HG02885 (cell line): ENCODE data around the gene BPIFB3.
"Not testable (repeated sequence)": the region's sequence is repeated elsewhere in the genome, so short reads cannot be mapped to it uniquely, and the experiment has no call there.

ENCODE experiments used
- ATAC-seq: cut with Tn5 transposase; IDR thresholded peaks from one replicate; pipeline ENCODE4 v1.9.1; 2021; ENCODE audit warnings: mild to moderate bottlenecking; ENCODE audit not compliant: unreplicated experiment, poor library complexity

Gene BPIFB3

DNA sequence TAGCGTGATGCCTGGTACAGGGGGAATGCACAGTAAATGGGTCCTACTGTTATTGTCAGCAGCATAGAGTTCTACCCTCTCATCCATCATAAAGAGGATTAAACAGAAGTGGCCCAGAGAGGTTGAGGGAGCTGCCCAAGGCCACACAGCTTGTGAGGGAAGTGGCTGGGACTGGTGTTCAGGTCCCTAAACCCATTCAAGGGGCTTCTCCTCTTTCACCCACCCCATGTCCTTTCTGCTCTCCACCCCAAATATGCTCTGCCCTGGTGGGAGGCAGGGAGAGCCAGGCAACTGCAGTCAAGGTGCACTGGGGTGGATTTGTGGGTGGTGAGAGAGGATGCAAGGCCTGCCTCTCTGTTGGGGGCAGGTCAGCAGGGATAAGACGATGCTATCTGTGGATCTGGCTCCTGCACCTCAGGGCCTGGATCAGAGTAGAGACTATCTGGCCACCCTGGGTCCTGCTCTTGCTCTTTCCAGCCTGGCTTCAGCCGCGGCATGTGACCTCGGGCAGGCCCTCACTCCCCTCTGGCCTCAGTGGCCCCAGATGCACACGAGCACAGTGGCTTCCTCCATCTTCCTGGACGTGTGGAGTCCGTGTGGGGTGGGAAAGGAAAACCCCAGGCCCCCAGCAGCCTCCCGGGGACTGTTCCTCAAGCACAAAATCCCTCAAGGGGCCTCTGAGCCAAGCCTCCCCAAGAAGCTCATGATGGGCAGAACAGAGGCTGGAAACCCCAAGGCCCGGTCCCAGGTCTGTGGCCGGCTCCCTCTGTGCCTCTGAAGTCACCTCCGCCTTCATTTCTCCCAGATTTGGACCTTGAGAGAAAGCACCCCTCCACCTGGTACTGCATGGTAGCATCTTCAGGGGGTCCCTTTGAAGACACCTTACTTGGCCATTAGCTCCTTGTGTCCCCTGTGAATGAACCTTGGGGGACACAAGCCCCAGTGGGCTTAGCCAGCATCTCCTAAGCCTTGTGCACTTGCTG, 25.6 kb upstream of the BPIFB3 start:
- no peak for ATAC-seq

DNA sequence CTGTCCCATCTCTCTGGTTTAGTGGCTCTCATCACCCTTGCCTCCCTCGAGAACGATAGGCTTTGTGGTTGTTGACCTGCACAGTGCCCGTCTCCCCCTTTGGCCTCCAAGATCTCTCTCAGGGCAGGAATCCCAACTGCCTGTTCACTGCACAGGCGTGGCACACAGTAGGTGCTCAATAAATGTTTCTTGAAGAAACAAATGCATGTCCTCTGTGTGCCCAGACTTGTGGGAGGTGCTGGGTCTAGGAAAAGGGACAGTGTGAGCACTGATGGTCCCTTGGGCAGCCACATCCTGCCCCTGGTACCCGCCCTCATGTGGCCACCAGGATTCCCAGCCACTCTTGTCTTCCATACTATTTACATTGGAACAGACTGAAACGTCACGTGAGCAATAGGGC, 24.8 kb upstream of the BPIFB3 start:
- no peak for ATAC-seq

DNA sequence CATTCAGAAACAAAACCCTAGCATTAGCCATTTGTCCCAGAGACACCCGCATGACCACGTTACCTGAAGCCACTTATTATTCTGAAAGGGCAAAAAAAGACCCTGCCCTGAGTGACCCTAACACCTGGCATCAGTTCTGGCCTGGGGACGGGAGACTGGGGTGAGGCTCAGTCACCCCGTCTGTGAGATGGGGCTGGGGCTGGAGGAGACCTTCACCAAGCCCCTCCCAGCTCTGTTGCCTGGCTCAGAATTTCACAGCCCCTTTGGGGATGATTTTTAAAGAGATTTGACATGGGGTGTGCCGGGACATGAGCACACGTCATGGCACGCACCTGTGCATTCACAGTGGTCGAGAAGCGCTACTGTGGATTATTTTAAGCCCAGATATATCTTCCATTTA, 23.6 kb upstream of the BPIFB3 start:
- no peak for ATAC-seq

DNA sequence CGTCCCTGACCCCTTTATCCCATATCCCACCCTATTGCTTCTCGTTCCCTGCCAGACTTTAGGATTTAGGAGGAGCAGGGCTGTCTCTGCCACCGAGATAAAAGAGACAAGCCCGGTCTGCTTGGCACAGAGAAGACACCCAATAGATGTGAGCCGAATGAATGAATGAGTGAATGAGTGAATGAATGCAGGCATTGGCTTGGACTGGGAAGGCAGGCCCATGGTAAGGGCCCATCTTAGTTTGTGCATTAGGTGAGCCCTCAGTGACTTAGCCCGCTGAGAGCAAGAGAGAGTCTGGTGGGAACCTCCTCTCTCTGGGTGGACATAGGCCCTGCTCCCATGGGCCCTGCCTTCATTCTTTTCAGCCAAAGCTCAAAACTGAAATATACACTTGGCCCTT, 23.1 kb upstream of the BPIFB3 start:
- ATAC-seq, result no peak

DNA sequence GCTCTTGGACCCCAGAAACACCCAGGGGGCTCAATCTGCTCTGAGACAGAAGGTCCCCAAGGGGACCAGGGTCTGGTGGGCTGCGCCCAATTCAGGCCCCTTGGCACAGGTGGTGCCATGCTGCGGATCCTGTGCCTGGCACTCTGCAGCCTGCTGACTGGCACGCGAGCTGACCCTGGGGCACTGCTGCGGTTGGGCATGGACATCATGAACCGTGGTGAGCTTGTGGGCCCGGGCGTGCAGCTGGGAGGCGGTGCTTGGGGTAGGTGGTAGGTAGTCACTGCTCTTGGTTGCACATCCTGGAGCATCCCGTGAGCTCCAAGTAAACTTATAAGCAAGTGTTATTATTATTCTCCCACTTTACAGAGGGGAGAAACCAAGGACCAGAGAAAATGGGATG, 22.2 kb upstream of the BPIFB3 start, which contains the start of gene BPIFB6:
Gene BPIFB6 (plus strand): TSS at position 118 of the 400 bp plus-strand sequence. CDS start 0 bp downstream, at position 118.
- ATAC-seq, result no peak

DNA sequence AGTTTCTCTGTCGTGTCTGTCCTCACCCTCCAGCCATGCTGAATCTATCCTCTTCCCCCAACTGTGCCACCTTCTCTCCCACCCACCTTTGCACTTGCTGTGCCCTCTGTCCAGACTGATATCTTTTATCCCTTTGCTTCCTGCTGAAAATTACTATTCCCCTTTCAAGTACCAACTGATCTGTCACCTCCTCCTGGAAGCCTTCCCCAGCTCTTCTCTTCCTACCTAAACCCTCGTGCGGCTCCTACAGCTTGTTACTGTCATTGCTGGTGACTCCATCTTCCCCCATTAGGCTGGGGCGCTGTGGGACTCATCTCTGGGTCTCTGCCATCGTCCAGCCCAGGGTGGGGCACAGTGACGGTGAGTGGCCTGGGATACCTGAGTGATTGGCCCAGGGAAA, 21.1 kb upstream of the BPIFB3 start:
- ATAC-seq, result no peak

DNA sequence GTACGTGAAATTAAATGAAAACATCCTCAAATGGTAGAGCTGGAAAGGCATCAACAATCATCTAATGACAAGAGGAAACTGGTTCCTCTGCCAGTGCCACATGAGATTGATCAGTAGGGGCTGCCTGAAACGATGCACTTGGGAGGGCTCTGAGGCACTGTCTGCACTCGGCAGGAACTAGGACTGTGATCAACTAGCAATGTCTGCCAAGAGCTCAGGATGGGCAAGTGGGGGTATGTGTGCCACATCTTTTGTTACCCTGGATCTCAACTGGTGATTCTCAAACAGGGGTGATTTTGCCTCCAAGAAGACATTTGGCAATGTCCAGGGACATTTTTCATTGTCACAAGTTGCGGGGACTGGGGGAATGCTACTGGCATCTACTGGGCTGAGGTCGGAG, 20.3 kb upstream of the BPIFB3 start:
- no peak for ATAC-seq

DNA sequence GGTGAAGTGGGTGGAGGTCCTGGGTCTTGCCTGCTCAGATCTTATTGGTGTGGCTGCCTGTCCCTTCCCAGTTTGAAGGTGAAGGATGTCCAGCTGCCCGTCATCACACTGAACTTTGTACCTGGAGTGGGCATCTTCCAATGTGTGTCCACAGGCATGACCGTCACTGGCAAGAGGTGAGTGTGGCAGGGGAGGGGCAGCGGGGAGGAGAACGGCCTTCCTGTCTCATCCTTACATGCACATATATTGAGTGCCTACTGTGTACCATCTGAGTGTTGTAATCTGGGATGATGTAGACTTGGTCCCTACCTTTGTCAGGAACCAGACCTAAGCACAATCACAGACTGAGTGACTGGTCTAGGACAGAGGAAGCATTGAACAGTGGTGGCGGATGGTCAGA, 19.6 kb upstream of the BPIFB3 start:
- ATAC-seq, result no peak

DNA sequence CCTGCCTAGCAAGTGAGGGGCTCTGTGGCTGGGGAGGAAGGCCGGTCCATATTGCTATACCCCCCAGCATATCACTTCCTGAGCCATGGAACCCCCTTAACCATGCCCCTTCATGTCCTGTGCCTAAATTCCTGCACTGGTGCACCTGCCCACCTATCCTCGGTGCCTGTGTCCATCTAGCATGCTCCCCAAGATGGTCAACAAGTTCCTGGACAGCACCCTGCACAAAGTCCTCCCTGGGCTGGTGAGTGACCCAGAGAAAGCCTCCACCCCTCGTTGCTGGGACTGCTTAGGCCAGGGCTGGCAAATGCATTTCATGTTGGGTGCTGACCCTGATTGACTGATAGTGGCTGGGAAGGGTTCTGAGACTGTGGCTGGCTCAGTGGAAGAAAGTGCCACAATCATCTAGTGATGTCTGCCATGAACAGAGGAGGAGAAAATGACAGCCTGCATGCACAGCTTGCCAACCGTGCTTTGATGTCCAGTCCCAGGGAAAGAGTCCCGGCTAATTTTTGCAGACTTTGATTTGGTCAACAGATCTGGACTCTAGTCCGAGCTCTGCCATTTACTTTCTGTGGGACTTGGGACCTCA, 18.7 kb upstream of the BPIFB3 start:
- no peak for ATAC-seq

DNA sequence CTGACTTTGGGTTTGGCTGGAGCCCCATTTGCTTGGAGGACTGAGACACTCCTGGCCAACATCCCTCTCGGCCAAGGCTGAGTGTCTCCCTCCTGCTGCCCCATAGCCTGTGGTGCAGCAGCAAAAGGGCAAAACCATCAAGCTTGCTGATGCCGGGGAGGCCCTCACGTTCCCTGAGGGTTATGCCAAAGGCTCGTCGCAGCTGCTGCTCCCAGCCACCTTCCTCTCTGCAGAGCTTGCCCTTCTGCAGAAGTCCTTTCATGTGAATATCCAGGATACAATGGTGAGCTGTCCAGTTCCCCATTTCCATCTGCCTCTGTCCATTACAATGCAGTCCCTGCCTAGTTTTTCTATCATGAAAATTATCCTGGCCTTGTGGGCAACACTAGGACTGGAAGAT, 16.2 kb upstream of the BPIFB3 start:
- ATAC-seq, result no peak

DNA sequence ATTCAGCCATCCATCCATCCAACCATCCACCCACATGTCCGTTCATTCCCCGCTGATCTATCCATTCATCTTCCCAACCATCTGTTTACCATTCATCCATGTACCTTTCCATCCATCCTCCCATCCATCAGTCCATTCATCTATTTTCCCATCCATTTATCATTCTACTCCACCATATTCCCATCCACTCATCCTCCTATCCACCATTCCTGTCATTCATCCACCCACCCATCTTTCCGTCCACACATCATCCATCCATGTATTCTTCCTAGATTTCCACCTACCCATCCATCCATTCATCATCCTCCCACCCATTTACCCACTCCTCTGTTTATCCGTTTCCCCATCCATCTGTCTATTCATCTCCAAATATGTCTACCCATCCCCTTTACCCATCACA, 15.5 kb upstream of the BPIFB3 start:
- no peak for ATAC-seq

DNA sequence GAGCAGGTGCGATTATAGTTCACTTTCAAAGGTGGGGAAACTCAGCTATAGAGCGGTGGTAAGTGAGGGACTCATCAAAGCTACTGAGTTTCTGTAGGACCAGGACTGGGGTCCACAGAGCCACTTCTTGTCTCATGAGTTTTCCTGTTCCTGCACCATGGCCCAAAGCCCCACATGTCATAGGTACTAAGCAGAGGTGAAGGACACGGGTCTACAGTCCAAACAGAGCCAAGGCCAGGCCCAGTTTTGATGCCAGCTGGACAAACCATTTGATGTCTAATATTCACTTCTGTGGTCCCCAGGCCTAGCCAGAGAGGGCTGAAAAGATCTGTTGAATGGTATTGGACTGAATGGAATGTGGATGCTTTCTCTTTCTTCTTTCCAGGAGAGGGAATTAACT, 11.3 kb upstream of the BPIFB3 start:
- ATAC-seq, result no peak

DNA sequence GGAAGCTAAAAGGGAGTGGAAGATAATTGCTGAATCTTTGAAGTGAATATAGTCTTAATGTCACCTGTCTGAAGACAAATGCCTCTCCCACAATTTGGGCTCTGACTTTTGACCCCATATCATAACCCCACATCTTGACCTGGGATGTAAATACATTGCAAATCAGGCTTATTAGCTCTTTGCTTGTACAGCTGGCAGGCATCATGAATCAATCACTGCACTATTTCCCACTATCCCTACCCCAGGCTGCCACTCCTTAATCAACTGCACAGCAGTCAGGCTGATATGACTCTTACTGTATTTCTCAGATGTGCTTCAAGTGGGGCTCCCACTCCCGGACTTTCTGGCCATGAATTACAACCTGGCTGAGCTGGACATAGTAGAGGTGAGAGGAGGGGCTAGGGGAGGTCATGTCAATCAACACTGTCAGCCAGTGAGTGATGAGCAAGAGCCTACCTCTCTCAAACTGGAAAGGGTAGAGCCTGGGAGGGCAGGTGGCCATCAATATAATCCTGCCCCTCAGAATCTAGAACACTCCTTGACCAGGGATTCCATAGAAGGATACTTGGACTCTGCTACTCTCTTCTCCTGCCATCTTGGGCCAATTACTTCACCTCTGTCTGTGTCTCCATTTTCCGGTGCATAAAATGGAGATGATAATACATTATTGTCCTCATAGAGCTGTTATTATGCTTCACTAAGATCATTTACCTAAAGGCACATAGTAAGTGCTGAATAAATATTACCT, 10.5 kb upstream of the BPIFB3 start:
- no peak for ATAC-seq

DNA sequence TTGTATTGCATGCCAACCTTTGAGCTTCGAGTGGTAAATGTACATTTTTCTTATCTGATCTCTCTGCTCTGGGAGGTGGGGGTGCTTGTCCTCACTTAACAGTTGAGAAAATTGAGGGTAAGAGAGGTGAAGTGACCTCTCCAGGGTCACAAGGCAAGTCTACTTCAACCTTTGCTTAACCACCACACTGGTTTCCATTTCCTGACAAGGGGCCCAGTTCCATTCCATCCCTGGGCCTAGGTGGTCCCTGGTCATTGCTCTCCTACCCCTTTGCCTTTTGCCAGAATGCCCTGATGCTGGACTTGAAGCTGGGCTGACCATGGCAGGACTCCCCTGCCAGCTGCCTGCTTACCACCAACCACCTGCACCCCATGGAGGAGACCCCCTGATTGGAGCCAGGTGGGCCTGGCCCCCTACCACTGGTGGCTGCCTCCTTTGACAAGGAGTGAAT, 9.9 kb upstream of the BPIFB3 start:
- no peak for ATAC-seq

DNA sequence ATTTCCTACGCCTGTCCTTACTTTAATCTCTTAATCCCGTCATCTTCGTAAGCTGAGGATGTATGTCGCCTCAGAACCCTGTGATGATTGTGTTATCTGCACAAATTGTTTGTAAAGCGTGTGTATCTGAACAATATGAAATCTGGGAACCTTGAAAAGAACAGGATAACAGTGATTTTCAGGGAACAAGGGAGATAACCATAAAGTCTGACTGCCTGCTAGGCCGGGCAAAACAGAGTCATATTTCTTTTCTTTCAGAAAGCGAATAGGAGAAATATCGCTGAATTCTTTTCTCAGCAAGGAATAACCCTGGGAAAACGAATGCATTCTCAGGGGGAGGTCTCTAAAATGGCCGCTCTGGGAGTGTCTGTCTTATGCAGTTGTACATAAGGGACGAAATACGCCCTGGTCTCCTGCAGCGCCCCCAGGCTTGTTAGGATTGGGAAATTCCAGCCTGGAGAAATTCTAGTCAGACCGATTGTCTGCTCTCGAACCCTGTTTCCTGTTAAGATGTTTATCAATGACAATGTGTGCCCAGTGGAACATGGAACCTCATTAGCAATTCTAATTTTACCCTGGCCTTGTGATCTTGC, 8.5 kb upstream of the BPIFB3 start:
- not testable (repeated sequence) for ATAC-seq

DNA sequence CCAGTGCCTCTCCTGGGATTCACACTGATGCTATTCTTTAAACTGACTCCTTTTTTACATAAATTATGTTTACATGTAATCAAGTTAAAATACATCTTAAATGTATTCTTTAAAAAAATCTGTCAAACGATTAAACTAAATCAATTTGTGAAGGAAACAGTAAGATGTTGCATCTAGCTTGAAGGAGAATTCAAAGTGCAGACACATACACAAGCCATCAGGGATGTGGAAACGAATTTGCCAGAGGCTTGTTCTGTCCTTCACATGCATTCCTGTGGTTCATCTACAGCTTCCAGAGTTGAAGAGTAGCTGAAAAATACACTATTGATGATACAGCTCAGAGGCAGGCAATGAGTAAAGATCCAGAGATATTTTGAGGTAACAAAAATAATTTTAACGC, 7.3 kb upstream of the BPIFB3 start:
- no peak for ATAC-seq

DNA sequence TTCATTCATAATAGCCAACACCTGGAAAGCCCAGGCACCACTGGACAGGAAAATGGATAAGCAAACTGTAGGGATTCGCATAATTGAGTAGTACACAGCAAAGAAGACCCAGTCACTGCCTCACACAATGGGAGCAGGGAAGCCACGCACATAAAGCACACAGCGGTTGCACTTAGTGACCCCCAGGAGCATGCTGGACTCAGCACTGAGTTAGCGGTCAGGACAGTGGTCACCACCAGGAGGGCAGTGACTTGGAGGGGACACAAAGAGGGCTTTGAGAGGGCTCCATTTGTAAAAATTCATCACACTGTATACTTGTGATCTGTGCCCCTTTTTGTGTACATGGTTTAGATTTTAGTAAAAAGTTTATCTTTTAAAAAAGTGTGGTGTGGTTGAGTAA, 2.4 kb upstream of the BPIFB3 start:
- no peak for ATAC-seq

DNA sequence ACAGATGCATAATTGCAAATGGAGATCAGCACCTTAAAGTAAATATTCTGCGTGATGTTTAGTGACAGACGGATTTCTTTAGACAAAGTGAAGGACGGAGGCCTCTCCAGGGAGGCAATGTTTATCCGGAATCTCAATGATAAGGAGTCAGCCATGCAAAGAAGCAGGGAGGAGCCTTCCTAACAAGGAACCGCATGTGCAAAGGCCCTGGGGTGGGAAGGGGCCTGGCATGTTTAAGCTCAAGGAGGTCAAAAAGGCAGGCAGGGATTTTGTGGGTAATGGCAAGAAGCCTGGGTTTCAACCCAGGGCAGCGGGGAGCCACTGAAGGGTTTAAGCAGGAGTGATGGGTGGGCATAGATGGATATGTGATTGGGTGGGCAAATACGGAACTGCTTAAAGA, 678 bp downstream of the BPIFB3 start:
- no peak for ATAC-seq

DNA sequence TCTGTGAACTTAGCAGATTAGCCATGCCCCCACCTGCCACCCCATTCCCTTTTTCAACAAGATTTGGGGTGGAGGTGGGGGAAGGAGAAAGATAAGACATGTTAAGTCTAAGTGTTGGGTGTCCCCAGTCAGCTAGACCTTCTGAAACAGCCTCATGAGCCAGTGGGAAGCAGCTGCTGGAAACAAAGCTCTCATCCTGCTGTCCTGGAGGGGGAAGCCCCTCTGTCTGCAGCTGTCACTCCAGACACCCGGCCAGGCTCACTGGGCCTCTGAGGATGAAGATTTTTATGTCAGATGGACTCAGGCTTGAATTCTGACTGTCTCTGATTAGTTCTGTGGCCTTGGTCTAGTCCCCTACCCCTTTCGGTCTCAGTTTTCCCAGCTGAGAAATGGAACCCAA, 1.1 kb downstream of the BPIFB3 start:
- ATAC-seq, result no peak

DNA sequence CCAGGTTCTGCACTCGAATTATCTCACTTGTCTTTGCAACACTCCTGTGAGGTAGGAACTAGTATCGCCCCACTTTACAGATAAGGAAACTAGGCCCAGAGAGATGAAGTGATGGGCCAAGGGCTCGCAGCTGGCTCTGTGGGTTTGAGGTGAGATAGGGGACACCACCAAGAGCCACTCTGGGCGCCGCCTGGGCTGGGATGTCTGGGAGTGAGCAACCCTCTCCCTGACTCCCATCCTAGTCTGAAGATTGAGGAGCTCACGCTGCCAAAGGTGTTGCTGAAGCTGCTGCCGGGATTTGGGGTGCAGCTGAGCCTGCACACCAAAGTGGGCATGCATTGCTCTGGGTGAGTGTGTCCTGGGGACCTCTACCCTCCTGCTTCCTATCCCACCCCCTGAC, 5.4 kb downstream of the BPIFB3 start:
- ATAC-seq, result no peak
